ENCODE results near the gene IRS1. TPM values are rescaled to one million over a fixed set of nuclear protein-coding genes. Genes with fewer than 3 reads are reported as not detected.
A peak's percentile ranks its signal among the peaks of the same experiment; 100 is the strongest.

Gene IRS1
- total and polyA plus RNA-seq, 4 donors: 3.1 to 36.7 (median 7.9) TPM

GRCh38 chr2:226767056-226767813, 32.4 kb downstream of the IRS1 start:
- DNase-seq (peak in 1 of 3 donors; percentile 63), ATAC-seq (ENCODE audit: insufficient read depth, low FRiP score) (no peak)
- Histone ChIP-seq H3K9me3 (ENCODE audit: control insufficient read depth in 4 of 4, insufficient read depth in 3 of 4, low read length in 3 of 4) (peaks cover 0 to 1% (median 0%) of the 10 kb centered on the region in 4 donors), H3K4me3 (no peak overlapping the region), H3K4me1 (ENCODE audit: control insufficient read depth in 5 of 5, insufficient read depth in 5 of 5, low read length in 5 of 5) (peaks cover 0 to 23% (median 6%) of the 10 kb centered on the region in 5 donors), H3K27ac (ENCODE audit: low read depth in 1 of 2, low read length in 1 of 2) (peak overlapping the region in 1 of 2 donors; percentile 60), H3K9ac (ENCODE audit: insufficient read depth in 1 of 2, low read length in 2 of 2) (no peak overlapping the region), H3K27me3 (ENCODE audit: control insufficient read depth in 3 of 3, insufficient read depth in 3 of 3, low read length in 2 of 3) (no peaks in the 10 kb centered on the region), H3K36me3 (ENCODE audit: control insufficient read depth in 4 of 4, insufficient read depth in 4 of 4, low read length in 4 of 4) (peaks cover 0 to 13% (median 3%) of the 10 kb centered on the region in 4 donors)
- no peak for TF ChIP-seq CTCF (IDR thresholded peaks at IDR 0.05; ENCODE audit: control extremely low read depth, extremely low read depth)
- WGBS, 2 donors: 78 to 88% methylated on average over 5 of the region's 5 CpGs

GRCh38 chr2:226766352-226767055, 33.1 kb downstream of the IRS1 start:
- Histone ChIP-seq H3K27ac (ENCODE audit: low read depth in 1 of 2, low read length in 1 of 2) (peak overlapping the region in 1 of 2 donors; percentile 60), H3K4me1 (ENCODE audit: control insufficient read depth in 5 of 5, insufficient read depth in 5 of 5, low read length in 5 of 5) (peaks cover 0 to 20% (median 6%) of the 10 kb centered on the region in 5 donors), H3K36me3 (ENCODE audit: control insufficient read depth in 4 of 4, insufficient read depth in 4 of 4, low read length in 4 of 4) (peaks cover 0 to 13% (median 3%) of the 10 kb centered on the region in 4 donors), H3K9me3 (ENCODE audit: control insufficient read depth in 4 of 4, insufficient read depth in 3 of 4, low read length in 3 of 4) (peaks cover 0 to 1% (median 0%) of the 10 kb centered on the region in 4 donors), H3K9ac (ENCODE audit: insufficient read depth in 1 of 2, low read length in 2 of 2) (no peak overlapping the region), H3K27me3 (ENCODE audit: control insufficient read depth in 3 of 3, insufficient read depth in 3 of 3, low read length in 2 of 3) (no peaks in the 10 kb centered on the region), H3K4me3 (no peak overlapping the region)
- no peak for ATAC-seq (ENCODE audit: insufficient read depth, low FRiP score)
- no peak for DNase-seq
- TF ChIP-seq CTCF (IDR thresholded peaks at IDR 0.05; ENCODE audit: control extremely low read depth, extremely low read depth): no peak
- 91 to 92% methylated on average over 5 of the region's 5 CpGs for WGBS, 2 donors

GRCh38 chr2:226763320-226763719, 36.3 kb downstream of the IRS1 start:
- peaks cover 0 to 37% (median 17%) of the 10 kb centered on the region in 5 donors for H3K4me1 ChIP-seq (ENCODE audit: control insufficient read depth in 5 of 5, insufficient read depth in 5 of 5, low read length in 5 of 5)
- no peaks in the 10 kb centered on the region for H3K27me3 ChIP-seq (ENCODE audit: control insufficient read depth in 3 of 3, insufficient read depth in 3 of 3, low read length in 2 of 3)
- 73 to 87% methylated on average over 3 of the region's 3 CpGs for WGBS, 2 donors
- no peak overlapping the region for H3K9ac ChIP-seq (ENCODE audit: insufficient read depth in 1 of 2, low read length in 2 of 2)
- no peak for DNase-seq
- no peak overlapping the region for H3K4me3 ChIP-seq
- TF ChIP-seq CTCF (IDR thresholded peaks at IDR 0.05; ENCODE audit: control extremely low read depth, extremely low read depth): no peak
- peaks cover 0 to 3% (median 0%) of the 10 kb centered on the region in 4 donors for H3K36me3 ChIP-seq (ENCODE audit: control insufficient read depth in 4 of 4, insufficient read depth in 4 of 4, low read length in 4 of 4)
- H3K9me3 ChIP-seq (ENCODE audit: control insufficient read depth in 4 of 4, insufficient read depth in 3 of 4, low read length in 3 of 4): peaks cover 0 to 1% (median 0%) of the 10 kb centered on the region in 4 donors
- ATAC-seq (ENCODE audit: insufficient read depth, low FRiP score): no peak
- peak overlapping the region in 1 of 2 donors; percentile 30 for H3K27ac ChIP-seq (ENCODE audit: low read depth in 1 of 2, low read length in 1 of 2)

Data from lung (tissue), 12 donors.